Germinal center (tissue), 1 donor: ENCODE results near the gene ZNF224.
"Not testable (repeated sequence)": the region's sequence is repeated elsewhere in the genome, so short reads cannot be mapped to it uniquely, and the experiment has no call there.

Experiments used
- DNase-seq: peaks from one replicate; pipeline ENCODE4 v3.0.0; 2012; ENCODE audit warnings: mixed read lengths, low spot score

Gene ZNF224

GRCh38 chr19:44093931-44094765 is at the start of gene ZNF224:
Gene ZNF224, plus strand, starts transcription at chr19:44094361. Its CDS starts 3,513 bp downstream, at chr19:44097874.
- DNase-seq: peak; percentile 83

- peak; percentile 8 for DNase-seq
Measured at GRCh38 chr19:44050740-44051649, 43.2 kb upstream of the ZNF224 start.

GRCh38 chr19:44051650-44052402 is 42.3 kb upstream of the ZNF224 start, which contains the start of gene ZNF223:
Gene ZNF223, plus strand, starts transcription at chr19:44052036. Its CDS starts 3,141 bp downstream, at chr19:44055177.
- DNase-seq: peak; percentile 32

- DNase-seq: no peak
Measured at GRCh38 chr19:44055870-44056269, 38.3 kb upstream of the ZNF224 start.

GRCh38 chr19:44059229-44059628 is 34.9 kb upstream of the ZNF224 start:
- no peak for DNase-seq

- no peak for DNase-seq
Measured at GRCh38 chr19:44061038-44061437, 33.1 kb upstream of the ZNF224 start.

- DNase-seq: no peak
Measured at GRCh38 chr19:44066305-44066704, 27.9 kb upstream of the ZNF224 start.

- DNase-seq: no peak
Measured at GRCh38 chr19:44069415-44069814, 24.7 kb upstream of the ZNF224 start.

- peak; percentile 87 for DNase-seq
Measured at GRCh38 chr19:44071824-44072542, 22.2 kb upstream of the ZNF224 start, which contains the start of gene ZNF284. Gene ZNF284, plus strand, starts transcription at chr19:44072159. Its CDS starts 4,231 bp downstream, at chr19:44076390.

GRCh38 chr19:44072543-44073401 is 21.4 kb upstream of the ZNF224 start:
- no peak for DNase-seq

GRCh38 chr19:44076325-44076724 is 17.8 kb upstream of the ZNF224 start:
- no peak for DNase-seq

- no peak for DNase-seq
Measured at GRCh38 chr19:44092108-44092507, 2.1 kb upstream of the ZNF224 start.

GRCh38 chr19:44107751-44108150 is 13.6 kb downstream of the ZNF224 start:
- DNase-seq: no peak

- no peak for DNase-seq
Measured at GRCh38 chr19:44109458-44109857, 15.3 kb downstream of the ZNF224 start.

GRCh38 chr19:44111910-44112463 is 17.8 kb downstream of the ZNF224 start:
- no peak for DNase-seq

GRCh38 chr19:44112802-44113137 is 18.6 kb downstream of the ZNF224 start:
- DNase-seq: no peak

- DNase-seq: peak; percentile 84
Measured at GRCh38 chr19:44113138-44113783, 19.1 kb downstream of the ZNF224 start, which contains the start of gene ZNF225. Gene ZNF225, plus strand, starts transcription at chr19:44113399. Its CDS starts 2,429 bp downstream, at chr19:44115828.

GRCh38 chr19:44113784-44114390 is 19.7 kb downstream of the ZNF224 start:
- DNase-seq: peak; percentile 14

- not testable (repeated sequence) for DNase-seq
Measured at GRCh38 chr19:44121162-44121561, 27.0 kb downstream of the ZNF224 start.
